Esophagus muscularis mucosa (tissue), 3 donors: ENCODE data around the gene CRISPLD2.

Experiments
- POLR2A ChIP-seq: fragments of 450-650 bp; IDR thresholded peaks from one replicate; pipeline ENCODE4 v1.6.1; 2017; ENCODE audit warnings: antibody characterized with exemption, moderate library complexity, mild to moderate bottlenecking, low read depth
- POLR2AphosphoS5 ChIP-seq, 2 donors: sonication (generic); formaldehyde crosslinking; IDR thresholded peaks; one replicate each; pipeline ENCODE4 v1.6.1; 2017; ENCODE audit warnings: antibody characterized with exemption in 2 of 2
- TF ChIP-seq, protein P1 (sequence below), 3 experiments: fragments of 200-600 bp in 2 of 3; fragments of 450-650 bp in 1 of 3; sonication (generic) in 2 of 3; IDR thresholded peaks; one replicate each; pipeline ENCODE4 v1.5.1; 2017 to 2019; ENCODE audit warnings: antibody characterized with exemption in 3 of 3, mild to moderate bottlenecking in 2 of 3, moderate library complexity in 1 of 3

DNA sequence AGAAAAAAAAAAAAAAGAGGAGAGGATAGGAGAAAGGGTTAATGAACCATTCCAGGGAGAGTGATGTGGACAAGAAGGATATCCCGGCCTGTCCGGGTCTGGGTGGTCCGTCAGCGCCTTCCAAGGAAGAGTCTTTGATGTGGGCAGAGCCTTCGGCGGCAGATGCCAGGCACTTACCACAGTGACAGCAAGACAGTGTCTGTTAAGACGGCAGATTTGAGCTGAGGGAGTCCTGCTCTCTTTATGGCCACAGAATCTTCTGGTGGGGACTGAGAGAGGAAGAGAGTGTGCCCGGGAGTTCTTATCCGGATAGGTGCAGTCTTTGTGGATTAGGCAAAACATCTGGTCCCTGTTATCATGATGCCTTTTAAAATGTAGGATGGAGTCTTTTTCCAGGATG, 96.4 kb downstream of the CRISPLD2 start:
- no peak for TF ChIP-seq POLR2A
- TF ChIP-seq, protein P1, sequence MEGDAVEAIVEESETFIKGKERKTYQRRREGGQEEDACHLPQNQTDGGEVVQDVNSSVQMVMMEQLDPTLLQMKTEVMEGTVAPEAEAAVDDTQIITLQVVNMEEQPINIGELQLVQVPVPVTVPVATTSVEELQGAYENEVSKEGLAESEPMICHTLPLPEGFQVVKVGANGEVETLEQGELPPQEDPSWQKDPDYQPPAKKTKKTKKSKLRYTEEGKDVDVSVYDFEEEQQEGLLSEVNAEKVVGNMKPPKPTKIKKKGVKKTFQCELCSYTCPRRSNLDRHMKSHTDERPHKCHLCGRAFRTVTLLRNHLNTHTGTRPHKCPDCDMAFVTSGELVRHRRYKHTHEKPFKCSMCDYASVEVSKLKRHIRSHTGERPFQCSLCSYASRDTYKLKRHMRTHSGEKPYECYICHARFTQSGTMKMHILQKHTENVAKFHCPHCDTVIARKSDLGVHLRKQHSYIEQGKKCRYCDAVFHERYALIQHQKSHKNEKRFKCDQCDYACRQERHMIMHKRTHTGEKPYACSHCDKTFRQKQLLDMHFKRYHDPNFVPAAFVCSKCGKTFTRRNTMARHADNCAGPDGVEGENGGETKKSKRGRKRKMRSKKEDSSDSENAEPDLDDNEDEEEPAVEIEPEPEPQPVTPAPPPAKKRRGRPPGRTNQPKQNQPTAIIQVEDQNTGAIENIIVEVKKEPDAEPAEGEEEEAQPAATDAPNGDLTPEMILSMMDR (IDR thresholded peaks at IDR 0.05), result no peak
- TF ChIP-seq POLR2AphosphoS5 (IDR thresholded peaks at IDR 0.05), result no peak
